HepG2 (cell line): ENCODE measurements around the gene CRABP1. TPM values are rescaled to one million over a fixed set of nuclear protein-coding genes. Genes with fewer than 3 reads are reported as not detected.

Experiments used
- FOXA1 ChIP-seq, 2 experiments: fragments of 450-650 bp in 1 of 2; sonication (generic) in 1 of 2; formaldehyde crosslinking in 1 of 2; IDR thresholded peaks; 2 replicates each; pipeline versions ENCODE4 v1.4.0 to v1.6.1; 2016 to 2020; ENCODE audit warnings: missing genetic modification reagents in 1 of 2
- FOXA3 ChIP-seq: IDR thresholded peaks from 2 replicates; pipeline ENCODE4 v1.6.1; 2016; ENCODE audit warnings: missing genetic modification reagents, missing compliant biosample characterization
- FOXO1 ChIP-seq: sonication (generic); formaldehyde crosslinking; IDR thresholded peaks from 2 replicates; pipeline ENCODE4 v1.4.0; 2020; ENCODE audit warnings: missing genetic modification reagents
- NCOR1 ChIP-seq: fragments of 200-600 bp; sonication (generic); IDR thresholded peaks from 2 replicates; pipeline ENCODE4 v1.7.0; 2017; ENCODE audit warnings: antibody characterized with exemption, low read length, borderline replicate concordance
- PTBP1 ChIP-seq: fragments of 200-400 bp; formaldehyde crosslinking; IDR thresholded peaks from 2 replicates; pipeline ENCODE4 v1.6.1; 2018; ENCODE audit warnings: low read length, low read depth; ENCODE audit not compliant: poor library complexity, severe bottlenecking
- SALL1 ChIP-seq: sonication (generic); formaldehyde crosslinking; IDR thresholded peaks from 2 replicates; pipeline ENCODE4 v1.8.0; 2022; ENCODE audit warnings: mild to moderate bottlenecking, missing genetic modification reagents
- SOX13 ChIP-seq, 3 experiments: fragments of 450-650 bp in 1 of 3; sonication (generic) in 1 of 3; formaldehyde crosslinking in 1 of 3; IDR thresholded peaks in 2 of 3; conservative IDR thresholded peaks in 1 of 3; 2 replicates each; pipeline versions ENCODE4 v1.5.0 to v1.6.1; 2016 to 2020; ENCODE audit warnings: antibody characterized with exemption in 1 of 3, mild to moderate bottlenecking in 1 of 3, missing compliant biosample characterization in 1 of 3, missing genetic modification reagents in 1 of 3, moderate library complexity in 1 of 3
- TARDBP ChIP-seq: sonication (generic); formaldehyde crosslinking; IDR thresholded peaks from 2 replicates; pipeline ENCODE4 v1.8.0; 2022; ENCODE audit warnings: mild to moderate bottlenecking, missing genetic modification reagents
- ZNF460 ChIP-seq: sonication (generic); formaldehyde crosslinking; IDR thresholded peaks from 2 replicates; pipeline ENCODE4 v1.5.1; 2020; ENCODE audit warnings: missing genetic modification reagents, mild to moderate bottlenecking, borderline replicate concordance
- polyA plus RNA-seq, 8 experiments: library from polyadenylated mRNA; depleted of rRNA in 3 of 8; stranded (reverse) in 7 of 8; unstranded in 1 of 8; fragments of >200 nt; fragmentation: Illumina TruSeq in 4 of 8; extraction: Trizol in 4 of 8; gene quantifications; 2 replicates each; pipeline versions ENCODE4 v1.2.1 to v1.2.3, GENCODE V29; 2011 to 2016; ENCODE audit warnings: low read depth in 4 of 8, missing spikeins in 1 of 8, mixed read lengths in 1 of 8; ENCODE audit not compliant: insufficient read depth in 1 of 8
- total RNA-seq, 5 experiments: library from RNA; depleted of rRNA; stranded (reverse); fragments of >200 nt; fragmentation: Illumina TruSeq; extraction: Trizol; gene quantifications; 2 replicates each; pipeline ENCODE4 v1.2.3, GENCODE V29; 2016; ENCODE audit warnings: low read depth in 1 of 5
- TF ChIP-seq, protein P1 (sequence below): sonication (generic); formaldehyde crosslinking; IDR thresholded peaks from 2 replicates; pipeline ENCODE4 v1.4.0; 2020; ENCODE audit warnings: missing genetic modification reagents, borderline replicate concordance
- TF ChIP-seq, protein P2 (sequence below): sonication (generic); formaldehyde crosslinking; IDR thresholded peaks from 2 replicates; pipeline ENCODE4 v1.4.0; 2020; ENCODE audit warnings: missing genetic modification reagents
- TF ChIP-seq, protein P3 (sequence below), 2 experiments: sonication (generic) in 1 of 2; formaldehyde crosslinking in 1 of 2; IDR thresholded peaks; 2 replicates each; pipeline versions ENCODE4 v1.5.1 to v1.6.1; 2011 to 2020; ENCODE audit warnings: borderline replicate concordance in 1 of 2, low read depth in 1 of 2, low read length in 1 of 2, mild to moderate bottlenecking in 1 of 2, missing genetic modification reagents in 1 of 2, moderate library complexity in 1 of 2
- TF ChIP-seq, protein P4 (sequence below): sonication (generic); formaldehyde crosslinking; IDR thresholded peaks from 2 replicates; pipeline ENCODE4 v1.4.0; 2020; ENCODE audit warnings: missing genetic modification reagents

The CRABP1 gene
- total and polyA plus RNA-seq, 2 of the 13 experiments (the other 11 are each of a cell fraction or from before 2014, with no cell fraction given): not detected

DNA sequence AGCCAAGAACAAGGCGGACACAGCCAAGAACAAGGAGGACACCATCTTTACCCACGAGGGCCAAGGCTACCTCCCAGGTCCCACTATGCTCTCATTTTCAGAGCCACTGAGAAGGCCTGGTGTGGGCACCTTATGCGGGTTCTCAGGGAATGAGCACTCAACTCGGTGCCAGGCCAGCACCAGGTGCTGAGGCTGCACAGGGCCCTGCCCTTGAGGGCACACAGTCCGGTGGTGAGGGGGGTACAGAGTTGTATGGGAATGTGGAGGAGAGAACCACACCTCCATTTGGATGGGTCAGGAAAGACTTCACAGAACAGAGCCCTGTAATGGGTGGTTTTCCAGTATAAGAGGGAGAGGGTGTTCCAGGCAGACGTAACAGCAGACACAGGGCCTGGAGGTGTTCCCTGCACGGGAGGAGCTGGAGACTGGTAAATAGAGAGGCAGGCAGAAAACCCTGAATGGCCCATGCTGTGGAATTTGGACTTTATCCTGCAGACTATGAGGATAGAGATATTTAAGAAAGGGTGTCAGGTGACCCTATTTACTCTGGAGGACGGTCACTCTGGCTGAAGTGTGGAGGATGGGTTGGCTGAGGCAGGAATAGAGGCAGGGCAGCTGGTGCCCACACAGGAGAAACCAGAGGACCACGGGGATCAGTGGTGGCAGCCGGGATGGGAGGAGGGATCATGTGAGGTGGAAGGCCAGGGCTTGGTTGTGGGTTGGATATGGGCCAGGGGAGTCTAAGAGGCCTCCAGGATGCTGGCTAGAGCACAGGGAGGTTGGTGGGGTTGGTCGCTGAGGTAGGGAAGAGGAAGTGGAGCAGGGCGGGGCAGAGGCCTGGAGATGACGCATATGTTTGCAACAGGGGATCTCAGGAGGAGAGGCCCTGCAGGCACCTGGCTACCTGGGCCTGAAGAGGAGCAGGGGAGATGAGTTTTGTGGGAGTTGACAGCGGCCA is 34.6 kb downstream of the CRABP1 start (continued):
- TF ChIP-seq, protein P1, sequence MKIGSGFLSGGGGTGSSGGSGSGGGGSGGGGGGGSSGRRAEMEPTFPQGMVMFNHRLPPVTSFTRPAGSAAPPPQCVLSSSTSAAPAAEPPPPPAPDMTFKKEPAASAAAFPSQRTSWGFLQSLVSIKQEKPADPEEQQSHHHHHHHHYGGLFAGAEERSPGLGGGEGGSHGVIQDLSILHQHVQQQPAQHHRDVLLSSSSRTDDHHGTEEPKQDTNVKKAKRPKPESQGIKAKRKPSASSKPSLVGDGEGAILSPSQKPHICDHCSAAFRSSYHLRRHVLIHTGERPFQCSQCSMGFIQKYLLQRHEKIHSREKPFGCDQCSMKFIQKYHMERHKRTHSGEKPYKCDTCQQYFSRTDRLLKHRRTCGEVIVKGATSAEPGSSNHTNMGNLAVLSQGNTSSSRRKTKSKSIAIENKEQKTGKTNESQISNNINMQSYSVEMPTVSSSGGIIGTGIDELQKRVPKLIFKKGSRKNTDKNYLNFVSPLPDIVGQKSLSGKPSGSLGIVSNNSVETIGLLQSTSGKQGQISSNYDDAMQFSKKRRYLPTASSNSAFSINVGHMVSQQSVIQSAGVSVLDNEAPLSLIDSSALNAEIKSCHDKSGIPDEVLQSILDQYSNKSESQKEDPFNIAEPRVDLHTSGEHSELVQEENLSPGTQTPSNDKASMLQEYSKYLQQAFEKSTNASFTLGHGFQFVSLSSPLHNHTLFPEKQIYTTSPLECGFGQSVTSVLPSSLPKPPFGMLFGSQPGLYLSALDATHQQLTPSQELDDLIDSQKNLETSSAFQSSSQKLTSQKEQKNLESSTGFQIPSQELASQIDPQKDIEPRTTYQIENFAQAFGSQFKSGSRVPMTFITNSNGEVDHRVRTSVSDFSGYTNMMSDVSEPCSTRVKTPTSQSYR: peak; percentile 70; the same call in 1 of the 2 replicates
- TF ChIP-seq ZNF460 (CRISPR knock-in tag): no peak
- peak; percentile 67 for TF ChIP-seq FOXA3 (CRISPR knock-in tag)
- TF ChIP-seq, protein P2, sequence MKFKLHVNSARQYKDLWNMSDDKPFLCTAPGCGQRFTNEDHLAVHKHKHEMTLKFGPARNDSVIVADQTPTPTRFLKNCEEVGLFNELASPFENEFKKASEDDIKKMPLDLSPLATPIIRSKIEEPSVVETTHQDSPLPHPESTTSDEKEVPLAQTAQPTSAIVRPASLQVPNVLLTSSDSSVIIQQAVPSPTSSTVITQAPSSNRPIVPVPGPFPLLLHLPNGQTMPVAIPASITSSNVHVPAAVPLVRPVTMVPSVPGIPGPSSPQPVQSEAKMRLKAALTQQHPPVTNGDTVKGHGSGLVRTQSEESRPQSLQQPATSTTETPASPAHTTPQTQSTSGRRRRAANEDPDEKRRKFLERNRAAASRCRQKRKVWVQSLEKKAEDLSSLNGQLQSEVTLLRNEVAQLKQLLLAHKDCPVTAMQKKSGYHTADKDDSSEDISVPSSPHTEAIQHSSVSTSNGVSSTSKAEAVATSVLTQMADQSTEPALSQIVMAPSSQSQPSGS: peak; percentile 47; the same call in 1 of the 2 replicates
- peak; percentile 43; the same call in 1 of the 2 replicates for TF ChIP-seq NCOR1
- TF ChIP-seq, protein P3, sequence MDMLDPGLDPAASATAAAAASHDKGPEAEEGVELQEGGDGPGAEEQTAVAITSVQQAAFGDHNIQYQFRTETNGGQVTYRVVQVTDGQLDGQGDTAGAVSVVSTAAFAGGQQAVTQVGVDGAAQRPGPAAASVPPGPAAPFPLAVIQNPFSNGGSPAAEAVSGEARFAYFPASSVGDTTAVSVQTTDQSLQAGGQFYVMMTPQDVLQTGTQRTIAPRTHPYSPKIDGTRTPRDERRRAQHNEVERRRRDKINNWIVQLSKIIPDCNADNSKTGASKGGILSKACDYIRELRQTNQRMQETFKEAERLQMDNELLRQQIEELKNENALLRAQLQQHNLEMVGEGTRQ (IDR thresholded peaks at IDR 0.05; ENCODE audit: low read depth, low read length): no peak
- TF ChIP-seq, protein P3 (CRISPR knock-in tag; IDR thresholded peaks at IDR 0.05; ENCODE audit: borderline replicate concordance): peak; percentile 31; the same call in 1 of the 2 replicates
- no peak for TF ChIP-seq PTBP1
- TF ChIP-seq FOXA1 (IDR thresholded peaks at IDR 0.05): no peak
- TF ChIP-seq FOXA1 (CRISPR knock-in tag; IDR thresholded peaks at IDR 0.05): peak; percentile 88
- TF ChIP-seq TARDBP (CRISPR knock-in tag): peak; percentile 39; the same call in 1 of the 2 replicates
- TF ChIP-seq SOX13 (IDR thresholded peaks at IDR 0.05): no peak
- peak in 1 of 2 experiments; percentile 55; a peak in 1 of 4 replicates for TF ChIP-seq SOX13 (CRISPR knock-in tag; conservative IDR thresholded peaks at IDR 0.05 in 1 of 2, IDR thresholded peaks at IDR 0.05 in 1 of 2)
- TF ChIP-seq, protein P4, sequence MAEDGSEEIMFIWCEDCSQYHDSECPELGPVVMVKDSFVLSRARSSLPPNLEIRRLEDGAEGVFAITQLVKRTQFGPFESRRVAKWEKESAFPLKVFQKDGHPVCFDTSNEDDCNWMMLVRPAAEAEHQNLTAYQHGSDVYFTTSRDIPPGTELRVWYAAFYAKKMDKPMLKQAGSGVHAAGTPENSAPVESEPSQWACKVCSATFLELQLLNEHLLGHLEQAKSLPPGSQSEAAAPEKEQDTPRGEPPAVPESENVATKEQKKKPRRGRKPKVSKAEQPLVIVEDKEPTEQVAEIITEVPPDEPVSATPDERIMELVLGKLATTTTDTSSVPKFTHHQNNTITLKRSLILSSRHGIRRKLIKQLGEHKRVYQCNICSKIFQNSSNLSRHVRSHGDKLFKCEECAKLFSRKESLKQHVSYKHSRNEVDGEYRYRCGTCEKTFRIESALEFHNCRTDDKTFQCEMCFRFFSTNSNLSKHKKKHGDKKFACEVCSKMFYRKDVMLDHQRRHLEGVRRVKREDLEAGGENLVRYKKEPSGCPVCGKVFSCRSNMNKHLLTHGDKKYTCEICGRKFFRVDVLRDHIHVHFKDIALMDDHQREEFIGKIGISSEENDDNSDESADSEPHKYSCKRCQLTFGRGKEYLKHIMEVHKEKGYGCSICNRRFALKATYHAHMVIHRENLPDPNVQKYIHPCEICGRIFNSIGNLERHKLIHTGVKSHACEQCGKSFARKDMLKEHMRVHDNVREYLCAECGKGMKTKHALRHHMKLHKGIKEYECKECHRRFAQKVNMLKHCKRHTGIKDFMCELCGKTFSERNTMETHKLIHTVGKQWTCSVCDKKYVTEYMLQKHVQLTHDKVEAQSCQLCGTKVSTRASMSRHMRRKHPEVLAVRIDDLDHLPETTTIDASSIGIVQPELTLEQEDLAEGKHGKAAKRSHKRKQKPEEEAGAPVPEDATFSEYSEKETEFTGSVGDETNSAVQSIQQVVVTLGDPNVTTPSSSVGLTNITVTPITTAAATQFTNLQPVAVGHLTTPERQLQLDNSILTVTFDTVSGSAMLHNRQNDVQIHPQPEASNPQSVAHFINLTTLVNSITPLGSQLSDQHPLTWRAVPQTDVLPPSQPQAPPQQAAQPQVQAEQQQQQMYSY (CRISPR knock-in tag): 0 out of 2 replicates have a peak, but pooled peaks have one; percentile 41
- TF ChIP-seq FOXO1 (CRISPR knock-in tag): 0 out of 2 replicates have a peak, but pooled peaks have one; percentile 9
- TF ChIP-seq SALL1 (CRISPR knock-in tag): peak; percentile 29; the same call in 1 of the 2 replicates
